Tibial nerve (tissue), 3 donors: ENCODE measurements around the gene AFAP1L2.
A peak's percentile ranks its signal among the peaks of the same experiment; 100 is the strongest.

Source experiments
- EP300 ChIP-seq, 2 donors: sonication (generic); formaldehyde crosslinking; IDR thresholded peaks; one replicate each; pipeline ENCODE4 v1.6.1; 2017; ENCODE audit warnings: antibody characterized with exemption in 2 of 2, mild to moderate bottlenecking in 1 of 2
- POLR2A ChIP-seq, 2 donors: fragments of 450-650 bp; IDR thresholded peaks; one replicate each; pipeline ENCODE4 v1.6.1; 2017; ENCODE audit warnings: antibody characterized with exemption in 2 of 2, mild to moderate bottlenecking in 2 of 2, moderate library complexity in 2 of 2

- peak in 1 of 2 donors; percentile 34 for TF ChIP-seq EP300 (IDR thresholded peaks at IDR 0.05)
- no peak for TF ChIP-seq POLR2A (IDR thresholded peaks at IDR 0.05)
Measured at GRCh38 chr10:114356751-114357514, 47.4 kb downstream of the AFAP1L2 start.
